GM19328 (cell line): ENCODE data around the gene IL22RA1.

ENCODE experiments used
- ATAC-seq: cut with Tn5 transposase; IDR thresholded peaks from one replicate; pipeline ENCODE4 v1.9.1; 2021; ENCODE audit warnings: mild to moderate bottlenecking, moderate library complexity; ENCODE audit not compliant: unreplicated experiment

IL22RA1 gene

DNA sequence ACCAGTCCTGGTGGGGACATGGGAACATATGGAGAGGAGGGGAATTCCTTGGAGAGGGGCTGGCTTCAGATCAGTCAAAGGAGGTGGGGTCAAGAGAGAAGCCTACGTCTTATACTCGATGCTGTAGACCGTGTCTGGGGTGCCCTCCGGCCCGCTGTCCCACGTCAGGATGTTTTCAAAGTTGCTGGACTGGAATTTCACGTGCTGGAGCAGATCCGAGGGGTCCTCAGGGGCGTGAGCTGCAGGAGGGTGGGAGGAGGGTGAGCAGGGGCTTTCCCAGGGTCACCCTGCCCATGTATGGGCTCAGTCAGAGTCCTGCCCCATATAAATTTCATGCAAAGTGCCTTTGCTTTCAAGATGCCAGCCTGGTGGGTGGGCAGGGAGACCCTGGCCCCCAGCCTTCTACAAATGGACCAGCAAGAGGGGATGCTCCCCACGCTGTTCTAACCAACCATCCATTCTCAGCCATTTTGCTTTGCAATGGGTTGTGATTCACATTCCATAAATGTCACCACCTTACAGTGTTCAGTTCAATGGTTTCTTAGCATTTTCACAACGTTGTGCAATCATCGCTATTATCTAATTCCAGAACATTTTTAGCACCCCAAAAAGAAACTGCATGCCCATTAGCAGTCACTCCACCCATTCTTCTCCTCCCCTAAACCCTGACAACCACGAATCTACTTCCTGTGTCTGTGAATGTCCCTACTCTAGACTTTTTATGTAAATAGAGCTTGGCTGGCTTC lies 4.3 kb downstream of the IL22RA1 start:
- ATAC-seq: no peak

DNA sequence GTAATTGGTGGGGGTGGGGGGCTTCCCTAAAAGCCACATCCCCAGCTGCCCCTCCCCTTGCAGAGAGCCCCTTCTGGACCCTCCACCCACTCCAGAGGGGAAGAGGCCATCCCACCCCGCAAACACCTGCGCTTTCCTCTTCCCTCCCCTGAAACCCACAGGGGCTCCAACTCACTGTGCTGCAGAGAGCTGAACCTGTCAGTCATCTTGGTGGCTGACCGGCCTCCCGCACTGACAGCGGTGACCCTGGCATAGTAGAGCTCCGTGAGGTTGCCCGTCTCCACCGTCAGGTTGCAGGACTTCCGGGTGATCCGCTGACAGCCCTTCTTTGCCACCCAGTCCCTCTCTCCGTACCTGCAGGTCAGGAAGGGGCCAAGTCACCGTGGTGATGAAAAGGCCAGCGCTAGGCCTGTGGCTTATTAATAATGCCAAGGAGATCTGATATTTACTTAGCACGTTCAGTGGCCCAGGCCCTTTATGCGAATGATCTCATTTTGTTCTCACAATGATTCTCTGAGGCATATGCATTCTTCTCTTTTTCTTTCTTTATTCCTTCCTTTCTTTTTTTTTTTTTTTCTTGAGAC lies 5.9 kb downstream of the IL22RA1 start:
- no peak for ATAC-seq

DNA sequence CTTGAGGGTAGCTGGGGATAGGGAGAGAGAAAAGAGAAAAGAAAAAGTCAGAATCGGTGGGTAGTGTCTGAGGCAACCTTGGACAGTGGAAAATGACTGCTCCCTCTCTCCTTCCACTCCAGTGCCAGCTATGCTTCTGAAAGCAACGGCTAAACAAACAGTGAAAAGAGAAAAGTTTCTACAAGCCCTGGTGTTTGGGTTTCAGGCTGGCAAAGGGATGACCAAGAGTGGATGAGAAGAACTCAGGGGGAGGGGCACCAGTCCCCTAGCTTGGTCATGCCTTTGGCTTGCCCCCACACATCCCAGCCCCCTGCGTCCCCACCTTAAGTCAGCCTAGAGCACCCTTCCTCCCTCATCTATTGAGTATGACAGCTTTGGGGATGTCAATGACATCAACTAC lies 8.6 kb downstream of the IL22RA1 start:
- no peak for ATAC-seq

DNA sequence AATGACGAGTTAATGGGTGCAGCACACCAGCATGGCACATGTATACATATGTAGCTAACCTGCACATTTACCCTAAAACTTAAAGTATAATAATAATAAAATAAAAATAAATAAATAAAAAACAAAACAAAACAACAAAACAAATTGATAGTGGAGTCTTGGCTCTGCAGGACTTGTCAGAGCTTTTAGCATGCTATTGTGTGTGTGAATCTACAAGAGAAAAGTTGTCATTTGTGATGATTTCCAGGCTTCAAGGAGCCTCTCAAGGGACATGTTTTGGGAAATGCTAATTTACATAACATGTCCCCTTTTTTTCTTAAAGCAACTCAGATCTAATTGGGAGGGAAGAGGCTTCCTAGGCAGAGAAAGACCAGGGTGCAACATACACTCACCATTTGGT lies 9.1 kb downstream of the IL22RA1 start:
- no peak for ATAC-seq

DNA sequence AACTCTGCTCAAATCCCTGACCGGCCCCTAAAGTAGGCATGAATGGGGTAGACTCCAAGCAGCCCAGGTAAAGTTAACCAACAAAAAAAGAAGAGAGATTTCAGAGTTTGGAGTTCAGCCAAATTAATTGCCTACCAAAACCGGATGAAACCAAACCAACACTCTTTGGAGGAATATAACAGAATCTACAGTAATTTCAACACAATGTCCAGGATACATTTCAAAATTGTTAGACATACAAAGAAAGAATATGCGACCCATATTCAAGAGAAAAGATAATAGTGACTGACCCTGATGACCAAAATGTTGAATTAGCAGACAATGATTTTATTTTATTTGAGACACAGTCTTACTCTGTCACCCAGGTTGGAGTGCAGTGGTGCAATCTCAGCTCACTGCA lies 12.6 kb downstream of the IL22RA1 start:
- ATAC-seq: no peak

DNA sequence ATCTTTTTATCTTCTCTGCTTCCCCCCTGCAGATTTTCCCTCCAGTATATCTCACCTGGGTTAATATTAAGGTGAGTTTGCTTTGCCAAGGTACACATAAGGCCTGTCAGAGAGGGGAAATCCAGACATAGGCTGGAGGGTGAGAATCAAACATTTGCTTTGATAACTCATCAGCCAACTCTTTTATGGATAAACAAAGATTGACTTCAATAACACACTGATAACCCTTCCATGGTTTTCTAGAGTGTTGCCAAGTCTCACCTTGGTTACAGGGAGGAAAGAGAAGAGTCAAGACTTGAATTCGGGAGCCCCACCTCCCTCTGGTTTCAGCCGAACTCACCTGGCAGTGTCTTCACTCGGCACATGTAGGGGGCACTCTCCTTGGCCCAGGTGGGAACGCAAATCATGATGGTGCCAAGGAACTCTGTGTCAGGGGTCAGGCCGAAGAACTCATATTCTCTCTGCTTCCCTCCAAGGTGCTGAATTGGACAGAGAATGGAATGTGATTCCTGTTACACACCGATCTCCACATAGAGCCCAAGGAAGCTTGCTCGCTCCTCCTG lies 15.1 kb downstream of the IL22RA1 start:
- ATAC-seq: no peak

DNA sequence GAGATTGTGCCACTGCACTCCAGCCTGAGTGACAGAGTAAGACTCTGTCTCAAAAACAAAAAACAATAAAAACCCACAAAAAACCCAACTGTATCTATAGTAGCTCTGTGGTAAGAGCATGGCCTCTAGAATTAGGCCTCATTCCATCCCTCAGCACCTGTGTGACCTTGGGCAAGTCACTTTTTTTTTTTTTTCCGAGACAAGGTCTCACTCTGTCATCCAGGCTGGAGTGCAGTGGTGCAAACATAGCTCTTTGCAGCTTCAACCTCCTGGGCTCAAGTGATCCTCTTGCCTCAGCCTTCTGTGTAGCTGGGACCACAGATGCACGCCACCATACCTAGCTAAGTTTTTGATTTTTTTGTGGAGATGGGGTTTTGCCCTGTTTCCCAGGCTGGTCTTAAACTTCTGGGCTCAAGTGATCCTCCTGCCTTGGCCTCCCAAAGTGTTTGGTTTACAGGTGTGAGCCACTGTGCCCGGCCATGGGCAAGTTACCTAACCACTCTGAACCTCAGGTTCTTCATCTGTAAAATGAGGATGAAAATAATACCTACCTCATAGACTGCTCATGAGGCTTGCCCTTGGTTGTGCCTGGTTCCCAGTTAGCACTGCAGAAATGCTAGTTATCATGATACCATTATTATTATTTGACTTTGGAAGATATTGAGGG lies 15.7 kb downstream of the IL22RA1 start:
- ATAC-seq: no peak

DNA sequence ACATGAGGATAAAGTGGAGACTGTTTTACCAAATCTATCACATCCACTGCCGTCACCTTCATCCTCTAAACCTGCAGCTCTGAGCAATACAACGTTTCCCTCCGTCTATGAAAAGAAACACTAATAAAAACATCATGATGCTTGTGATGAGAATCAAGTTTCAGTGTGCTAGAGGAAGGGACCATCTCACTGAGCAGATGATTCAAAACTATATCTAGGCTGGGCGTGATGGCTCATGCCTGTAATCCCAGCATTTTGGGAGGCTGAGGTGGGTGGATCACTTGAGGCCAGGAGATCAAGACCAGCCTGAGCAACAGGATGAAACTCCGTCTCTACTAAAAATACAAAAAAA lies 16.3 kb downstream of the IL22RA1 start:
- no peak for ATAC-seq

DNA sequence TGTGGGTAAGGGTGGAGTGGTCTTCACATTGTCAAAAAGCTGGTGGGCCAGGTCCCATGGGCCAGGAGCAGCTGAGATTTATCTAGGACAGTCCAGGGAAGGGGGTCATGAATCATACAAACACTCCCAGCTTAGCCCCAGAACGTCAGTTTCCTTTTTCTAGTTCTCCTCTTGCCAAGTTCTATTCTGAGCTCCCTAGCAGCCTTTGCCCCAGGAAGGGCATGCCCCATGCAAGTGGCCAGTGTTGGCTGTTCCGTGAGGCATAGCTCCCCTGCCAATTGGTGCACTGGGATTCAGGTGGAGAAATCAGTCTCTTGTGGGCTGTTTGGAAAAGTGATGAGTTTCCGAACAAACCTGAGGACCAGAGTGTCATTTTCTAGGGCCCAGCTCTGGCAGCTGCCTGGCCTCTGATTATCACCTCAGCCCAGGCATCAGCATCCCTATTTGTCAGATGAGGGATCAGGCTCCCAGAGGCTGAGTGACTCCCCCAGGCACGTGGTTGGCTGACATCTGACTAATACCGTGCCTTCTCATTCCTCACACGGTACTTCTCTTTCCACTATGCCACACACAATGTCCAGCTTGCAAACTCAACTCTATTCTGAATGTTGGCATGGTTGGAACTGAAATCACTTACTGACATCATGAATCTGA lies 16.8 kb downstream of the IL22RA1 start:
- ATAC-seq: no peak

DNA sequence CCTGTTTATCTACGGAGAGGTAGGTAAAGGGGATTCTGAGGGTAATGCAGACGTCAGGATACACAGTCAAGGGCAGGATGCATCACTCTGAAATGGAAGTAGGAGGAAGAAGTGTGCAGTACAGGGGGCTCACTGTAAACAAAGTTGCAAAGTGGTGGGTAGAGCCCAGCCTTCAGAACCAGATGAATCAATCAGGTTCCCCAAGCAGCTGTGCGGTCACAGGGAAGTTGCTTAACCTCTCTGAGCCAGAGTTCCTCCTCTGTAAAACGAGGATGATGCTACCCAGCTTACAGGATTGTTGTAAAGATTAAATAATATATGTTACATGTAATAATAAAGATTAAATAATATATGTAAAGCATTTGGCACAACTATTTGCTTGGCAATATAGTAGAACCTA lies 17.5 kb downstream of the IL22RA1 start:
- no peak for ATAC-seq

DNA sequence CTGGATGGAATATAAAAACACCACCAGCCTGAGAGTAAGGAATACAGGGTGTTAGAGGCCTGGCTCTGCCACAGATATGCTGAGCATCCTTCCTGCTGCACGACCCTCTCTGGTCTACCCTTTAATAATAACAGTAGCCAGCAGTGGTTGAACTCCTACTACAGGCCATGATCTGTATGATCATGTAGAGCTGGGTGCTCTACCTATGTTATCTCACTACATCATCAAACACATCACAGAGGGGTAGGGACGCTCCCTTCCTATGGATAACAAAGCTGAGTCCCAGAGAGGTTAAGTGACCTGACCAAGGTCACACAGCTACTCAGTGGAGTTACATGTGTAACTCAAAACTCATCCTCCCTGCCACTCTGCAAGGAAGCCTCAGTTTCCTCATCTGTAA lies 18.0 kb downstream of the IL22RA1 start:
- ATAC-seq: no peak

DNA sequence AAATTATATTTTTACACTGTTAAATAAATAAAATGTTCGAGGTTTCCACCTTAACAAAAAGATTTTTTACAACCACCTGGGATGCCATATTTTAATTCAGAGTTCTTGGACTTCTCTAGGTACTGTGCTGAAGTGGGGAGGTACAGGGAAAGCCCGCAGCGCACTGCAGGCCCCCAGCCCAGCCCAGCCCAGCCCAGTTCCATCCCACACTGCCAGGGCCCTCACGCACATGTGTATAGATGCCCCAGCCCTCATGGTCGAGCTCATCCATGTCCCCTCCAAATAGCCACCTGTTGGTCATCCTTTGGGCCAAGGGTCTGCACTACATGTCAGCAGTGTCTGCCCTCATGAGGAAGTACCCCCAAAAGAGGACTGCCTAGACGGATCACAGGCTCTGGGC lies 19.3 kb downstream of the IL22RA1 start:
- ATAC-seq: no peak

DNA sequence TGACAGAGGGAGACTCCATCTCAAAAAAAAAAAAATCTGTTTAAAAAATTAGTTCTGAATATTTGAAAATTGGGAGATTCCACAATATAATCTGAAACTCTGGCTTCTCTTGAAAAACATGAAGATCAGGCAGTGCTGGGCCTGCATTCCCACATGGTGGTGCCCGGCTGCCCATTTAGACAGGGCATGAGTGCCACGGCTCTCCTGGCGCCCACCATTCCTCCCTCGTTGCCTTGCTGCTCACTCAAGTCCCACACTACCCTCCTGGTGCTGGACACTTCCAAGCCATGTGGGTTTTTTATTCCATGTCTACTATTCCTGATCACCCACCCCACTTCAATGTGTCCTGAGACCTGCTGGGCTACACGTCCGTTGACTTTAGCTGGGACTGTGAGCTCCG lies 20.2 kb downstream of the IL22RA1 start:
- ATAC-seq: no peak

DNA sequence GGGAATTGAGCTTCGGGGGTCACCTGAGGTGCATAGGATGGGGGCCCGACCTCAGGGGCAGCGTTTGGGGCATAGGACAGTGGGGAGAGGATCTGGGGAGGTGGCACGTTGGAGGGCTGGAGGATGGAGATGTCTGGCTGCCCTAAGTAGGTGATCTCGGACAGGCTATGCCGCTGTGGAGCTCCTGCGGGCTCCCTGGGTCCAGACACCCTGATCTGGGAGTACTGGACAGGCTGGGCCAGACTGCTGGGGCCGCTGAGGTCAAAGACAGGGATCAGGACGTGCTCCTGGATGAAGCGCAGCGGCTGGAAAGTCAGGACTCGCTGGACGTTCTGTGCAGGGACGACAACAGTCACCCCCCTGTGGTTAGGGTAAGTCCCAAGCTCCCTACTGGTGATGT lies 21.5 kb downstream of the IL22RA1 start:
- ATAC-seq: no peak

DNA sequence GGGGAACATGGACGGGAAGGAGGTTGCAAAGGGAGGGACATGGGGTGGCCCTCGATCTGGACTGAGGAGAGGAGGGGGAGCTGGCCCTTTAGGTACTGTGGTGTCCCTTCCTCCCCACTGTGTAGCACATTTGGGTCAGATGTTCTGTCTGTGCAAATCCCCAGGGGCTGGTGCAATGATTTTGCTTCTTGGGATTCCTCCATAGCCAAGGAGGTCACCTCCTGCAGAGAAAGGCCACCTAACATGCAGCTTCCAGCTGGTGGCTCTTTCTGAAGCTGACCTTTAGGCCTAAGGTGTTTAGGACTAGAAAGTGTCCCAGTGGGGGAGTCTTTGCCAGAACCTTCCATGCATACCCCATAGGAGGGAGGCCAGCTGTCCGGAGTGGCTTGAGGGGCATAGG lies 22.0 kb downstream of the IL22RA1 start:
- no peak for ATAC-seq

DNA sequence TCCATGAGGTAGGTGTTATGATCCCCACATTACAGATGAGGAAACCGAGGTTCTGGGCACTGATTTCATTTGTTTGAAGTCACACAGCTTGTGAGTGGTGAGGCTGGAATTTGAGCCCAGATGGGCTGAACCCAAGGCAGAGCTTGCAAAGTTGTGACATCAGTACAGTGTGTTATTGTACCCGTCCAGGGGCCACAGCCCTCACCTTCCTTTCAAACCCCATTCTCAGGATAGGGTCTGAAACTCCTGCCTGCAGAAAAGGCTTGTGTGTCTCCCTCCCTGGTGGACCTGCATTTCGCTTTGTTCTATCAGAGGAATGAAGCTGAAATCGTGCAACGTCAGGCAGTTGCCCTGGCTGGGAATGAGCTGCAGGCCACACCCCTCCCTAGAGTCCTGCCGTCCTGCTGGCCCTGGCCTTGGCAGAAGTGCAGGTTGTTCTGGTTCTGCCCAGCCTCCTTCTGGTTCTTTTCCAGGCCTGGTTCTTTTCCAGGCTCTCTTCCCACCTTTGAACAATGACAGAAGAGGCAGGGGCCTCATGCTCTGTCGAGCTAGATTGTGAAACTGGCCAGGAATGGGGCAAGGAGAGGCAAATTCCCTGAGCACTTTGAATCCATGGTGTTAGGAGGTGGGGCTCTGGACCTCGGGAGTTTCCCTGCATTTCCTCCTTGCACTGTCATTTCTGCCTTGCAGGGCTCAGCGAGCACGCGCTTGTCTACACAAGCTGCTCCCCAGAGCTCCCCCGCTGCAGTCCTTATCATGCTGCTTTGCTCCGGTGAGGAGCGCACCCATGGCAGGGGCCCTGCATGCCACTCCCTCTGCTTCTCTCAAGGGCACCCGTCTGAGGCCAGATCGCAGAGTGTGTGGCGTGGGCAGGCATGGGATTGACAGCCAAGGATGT lies 22.8 kb downstream of the IL22RA1 start:
- no peak for ATAC-seq

DNA sequence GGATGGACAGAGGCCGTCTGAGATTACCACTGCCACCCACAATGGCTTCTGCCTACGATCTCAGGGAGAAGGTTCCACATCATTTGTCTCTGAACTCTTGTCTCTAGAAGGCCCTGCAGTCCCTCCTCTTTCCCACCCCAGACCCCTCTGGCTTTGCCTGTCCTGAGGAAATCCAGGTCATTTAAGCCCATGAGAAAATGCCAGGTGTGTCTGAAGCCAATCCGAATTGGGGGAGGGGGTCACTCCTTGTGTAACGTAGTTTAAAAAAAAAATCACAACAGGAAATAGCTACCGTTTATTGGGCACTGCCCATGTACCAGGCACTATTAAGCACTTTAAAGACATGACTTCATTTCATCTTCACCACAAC lies 23.5 kb downstream of the IL22RA1 start:
- no peak for ATAC-seq

DNA sequence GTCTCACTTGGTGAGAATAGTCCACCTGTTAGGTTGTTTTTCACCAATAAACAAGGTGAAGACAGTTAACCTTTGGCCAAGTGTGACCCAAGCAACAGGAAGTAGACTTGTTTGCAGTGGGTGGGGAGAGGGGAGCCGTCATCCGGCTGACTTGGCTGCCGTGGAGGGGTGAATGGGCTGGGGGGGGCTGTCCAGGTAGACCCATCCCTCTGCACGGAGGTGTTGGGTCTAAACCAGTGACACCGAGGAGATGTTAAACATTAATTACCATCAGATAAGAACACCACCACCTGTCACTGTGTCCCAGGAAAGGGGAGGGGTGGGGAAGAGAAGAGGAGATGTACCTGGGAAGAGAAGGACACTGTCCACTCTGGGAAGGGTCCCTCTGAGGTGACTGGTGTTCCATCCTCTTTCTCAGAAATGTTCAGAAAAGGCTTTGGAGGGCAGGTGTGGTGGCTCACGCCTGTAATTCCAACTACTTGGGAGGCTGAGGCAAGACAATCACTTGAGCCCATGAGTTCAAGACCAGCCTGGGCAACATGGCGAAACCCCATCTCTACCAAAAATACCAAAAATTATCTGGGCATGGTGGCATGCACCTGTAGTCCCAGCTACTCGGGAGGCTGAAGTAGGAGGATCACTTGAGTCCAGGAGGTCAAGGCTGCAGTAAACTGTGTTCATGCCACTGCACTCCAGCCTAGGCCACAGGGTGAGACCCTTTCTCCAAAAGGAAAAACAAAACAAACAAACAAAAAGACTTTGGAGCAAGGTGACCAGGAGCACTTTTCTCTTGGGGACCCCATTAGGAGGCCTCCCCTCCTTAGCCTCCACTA lies 24.3 kb downstream of the IL22RA1 start:
- no peak for ATAC-seq

DNA sequence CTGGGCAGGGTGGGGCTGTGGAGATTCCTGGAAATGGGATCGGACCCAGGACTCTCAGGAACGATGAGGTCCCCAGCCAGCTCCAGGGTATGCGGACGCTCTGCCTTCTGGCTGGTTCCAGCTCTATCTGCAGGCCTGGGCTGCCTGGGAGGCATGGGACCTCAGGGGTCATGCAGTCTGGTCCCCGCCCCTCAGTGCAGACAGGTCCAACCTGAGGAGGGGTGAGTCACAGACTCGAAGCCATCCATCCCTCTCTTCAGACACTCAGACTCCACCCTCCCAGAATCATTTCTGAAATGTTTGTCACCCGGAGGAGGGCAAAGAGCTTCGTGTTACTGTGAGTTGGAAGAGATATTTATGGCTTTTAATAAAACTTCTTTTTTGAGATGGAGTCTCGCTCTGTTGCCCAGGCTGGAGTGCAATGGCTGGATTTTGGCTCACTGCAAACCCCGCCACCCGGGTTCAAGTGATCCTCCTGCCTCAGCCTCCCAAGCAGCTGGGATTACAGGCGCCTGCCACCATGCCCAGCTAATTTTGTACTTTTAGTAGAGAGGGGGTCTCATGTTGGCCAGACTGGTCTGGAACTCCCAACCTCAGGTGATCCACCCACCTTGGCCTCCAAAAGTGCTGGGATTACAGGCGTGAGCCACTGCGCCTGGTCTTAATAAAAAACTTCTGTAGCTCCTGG lies 25.1 kb downstream of the IL22RA1 start:
- ATAC-seq: no peak
